Left ventricle myocardium inferior (tissue), 1 donor: ENCODE measurements around the gene HOXD12. TPM values are rescaled to one million over a fixed set of nuclear protein-coding genes. Genes with fewer than 3 reads are reported as not detected.

Experiments used
- DNase-seq: peaks from one replicate; pipeline ENCODE4 v3.0.0-alpha.2; 2020
- H3K27ac ChIP-seq: fragments of 200-600 bp; replicated peaks from 2 replicates; pipeline ENCODE4 v1.8.0; 2021
- H3K27me3 ChIP-seq: fragments of 200-600 bp; 2 replicates; pipeline ENCODE4 v1.8.0; 2021; ENCODE audit warnings: low read depth
- H3K36me3 ChIP-seq: fragments of 200-600 bp; 2 replicates; pipeline ENCODE4 v1.8.0; 2021
- H3K4me1 ChIP-seq: fragments of 200-600 bp; 2 replicates; pipeline ENCODE4 v1.8.0; 2021
- H3K4me3 ChIP-seq: fragments of 200-600 bp; 2 replicates; pipeline ENCODE4 v1.8.0; 2021; ENCODE audit warnings: mild to moderate bottlenecking, moderate library complexity
- H3K9me3 ChIP-seq: fragments of 200-600 bp; replicated peaks from 2 replicates; pipeline ENCODE4 v1.8.0; 2021
- intact Hi-C: fragments of 100-400 bp; cut with micrococcal nuclease; formaldehyde crosslinking; loops from one replicate; pipeline ENCODE4 v1.11.0; 2022
- total RNA-seq: library from RNA; stranded (reverse); fragmentation: NEBNext Ultra II Directional; extraction: Animal tissue kit (Norgen Biotek cat#: 25700); gene quantifications from one replicate; pipeline ENCODE4 v1.2.1, GENCODE V29; 2021
- TF ChIP-seq, protein P1 (sequence below): fragments of 200-600 bp; IDR thresholded peaks from 2 replicates; pipeline ENCODE4 v1.8.0; 2021; ENCODE audit warnings: antibody characterized with exemption, mild to moderate bottlenecking, borderline replicate concordance
- donor health status: DM: no; HTN: yes; CAD: no; lungs with severe emphysema.

HOXD12 gene
- total RNA-seq, 1 donor from 2014 or later, result not detected

DNA sequence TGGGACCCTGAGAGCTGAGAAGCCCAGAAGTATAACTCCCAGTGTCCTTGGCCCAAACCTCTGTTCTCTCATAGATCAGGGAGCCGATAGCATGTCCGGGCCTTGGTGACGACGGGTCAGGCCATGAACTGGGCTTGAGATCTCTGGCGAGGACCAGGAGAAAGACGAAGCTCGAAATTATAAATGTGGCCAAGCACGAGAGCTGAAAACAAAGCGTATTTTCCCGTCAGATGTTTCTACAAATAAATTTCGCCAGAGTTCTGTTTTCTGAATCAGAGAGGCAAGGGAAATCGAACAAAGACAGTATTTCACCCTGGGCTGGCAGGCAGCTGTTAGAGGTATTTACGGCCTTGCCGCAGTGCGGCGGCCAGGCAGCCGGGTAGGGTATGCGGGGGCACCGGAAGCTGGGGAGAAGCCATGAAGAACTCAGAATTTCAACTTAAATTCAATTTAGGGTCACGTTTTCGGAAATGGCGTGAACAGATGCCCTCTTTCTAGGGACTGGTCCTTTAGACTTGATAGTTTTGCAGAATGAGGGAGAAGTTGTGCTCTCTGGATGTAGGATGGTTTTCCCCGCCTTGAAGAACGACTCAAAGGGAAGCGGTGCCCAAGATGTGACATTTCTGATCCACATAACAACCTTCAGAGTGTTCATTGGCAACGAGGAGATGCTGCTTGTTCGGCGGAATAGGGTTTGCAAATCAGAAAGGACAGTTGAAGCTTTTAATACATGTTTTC is 39.5 kb downstream of the HOXD12 start:
- DNase-seq, result no peak
- TF ChIP-seq, protein P1, sequence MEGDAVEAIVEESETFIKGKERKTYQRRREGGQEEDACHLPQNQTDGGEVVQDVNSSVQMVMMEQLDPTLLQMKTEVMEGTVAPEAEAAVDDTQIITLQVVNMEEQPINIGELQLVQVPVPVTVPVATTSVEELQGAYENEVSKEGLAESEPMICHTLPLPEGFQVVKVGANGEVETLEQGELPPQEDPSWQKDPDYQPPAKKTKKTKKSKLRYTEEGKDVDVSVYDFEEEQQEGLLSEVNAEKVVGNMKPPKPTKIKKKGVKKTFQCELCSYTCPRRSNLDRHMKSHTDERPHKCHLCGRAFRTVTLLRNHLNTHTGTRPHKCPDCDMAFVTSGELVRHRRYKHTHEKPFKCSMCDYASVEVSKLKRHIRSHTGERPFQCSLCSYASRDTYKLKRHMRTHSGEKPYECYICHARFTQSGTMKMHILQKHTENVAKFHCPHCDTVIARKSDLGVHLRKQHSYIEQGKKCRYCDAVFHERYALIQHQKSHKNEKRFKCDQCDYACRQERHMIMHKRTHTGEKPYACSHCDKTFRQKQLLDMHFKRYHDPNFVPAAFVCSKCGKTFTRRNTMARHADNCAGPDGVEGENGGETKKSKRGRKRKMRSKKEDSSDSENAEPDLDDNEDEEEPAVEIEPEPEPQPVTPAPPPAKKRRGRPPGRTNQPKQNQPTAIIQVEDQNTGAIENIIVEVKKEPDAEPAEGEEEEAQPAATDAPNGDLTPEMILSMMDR, result no peak
- H3K27me3 ChIP-seq, result peaks cover 100% of the 10 kb centered on the region
- intact Hi-C loops, result loop anchor here (5.0 to 10.0 kb wide), 3 partner anchors 413 to 676 kb away; no protein-coding TSS in a partner anchor
- peak overlapping the region; percentile 45 for H3K27ac ChIP-seq
- peak overlapping the region; percentile 63 for H3K4me3 ChIP-seq
- H3K36me3 ChIP-seq, result no peaks in the 10 kb centered on the region
- no peaks in the 10 kb centered on the region for H3K9me3 ChIP-seq
- H3K4me1 ChIP-seq, result peaks cover 27% of the 10 kb centered on the region

DNA sequence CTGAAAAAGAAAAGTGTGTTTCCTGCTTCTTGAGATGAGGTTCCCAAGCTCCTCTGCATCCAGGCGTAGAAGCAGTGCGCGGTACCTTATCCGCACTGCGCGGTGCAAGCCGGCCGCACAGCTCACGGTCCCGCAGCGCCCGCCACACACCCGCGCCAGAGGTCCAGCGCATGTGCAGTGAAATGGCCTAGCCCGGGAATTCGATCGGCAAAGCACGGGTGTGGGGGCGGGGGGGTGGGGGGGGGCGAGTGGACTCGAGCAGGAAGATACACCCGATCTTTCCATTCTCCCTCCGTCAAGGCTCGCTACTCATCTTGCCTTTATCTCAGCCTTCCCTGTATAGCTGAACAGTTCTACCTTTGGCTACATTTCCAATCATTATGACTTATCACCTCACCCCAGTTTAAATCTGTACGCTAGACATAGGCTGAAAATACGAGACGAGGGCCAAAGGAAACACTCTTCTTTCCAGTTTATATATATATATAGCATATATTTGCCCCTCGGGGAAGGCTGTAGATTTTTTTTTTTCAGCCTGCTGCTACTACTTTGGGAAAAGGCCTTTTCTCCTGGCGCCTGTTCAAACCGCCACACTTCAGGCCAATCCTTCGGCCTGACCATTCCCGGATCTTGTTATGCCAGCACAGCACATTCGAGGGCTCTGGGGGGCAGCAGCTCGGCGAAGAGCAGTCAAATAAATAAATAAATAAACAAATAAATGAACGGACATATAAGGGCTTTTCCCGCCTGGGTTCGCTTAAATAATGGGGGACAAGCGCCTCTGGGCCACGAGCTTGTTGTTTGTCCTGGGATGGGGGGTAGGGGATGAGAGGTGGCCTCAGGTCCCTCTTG is 40.3 kb downstream of the HOXD12 start:
- no peak for DNase-seq
- intact Hi-C loops, result loop anchor here (5.0 to 10.0 kb wide), 5 partner anchors 312 to 675 kb away; no protein-coding TSS in a partner anchor
- peak overlapping the region; percentile 63 for H3K4me3 ChIP-seq
- H3K27ac ChIP-seq, result peak overlapping the region; percentile 45
- TF ChIP-seq, protein P1, result no peak
- no peaks in the 10 kb centered on the region for H3K36me3 ChIP-seq
- H3K4me1 ChIP-seq, result peaks cover 27% of the 10 kb centered on the region
- H3K9me3 ChIP-seq, result no peaks in the 10 kb centered on the region
- H3K27me3 ChIP-seq, result peaks cover 100% of the 10 kb centered on the region

DNA sequence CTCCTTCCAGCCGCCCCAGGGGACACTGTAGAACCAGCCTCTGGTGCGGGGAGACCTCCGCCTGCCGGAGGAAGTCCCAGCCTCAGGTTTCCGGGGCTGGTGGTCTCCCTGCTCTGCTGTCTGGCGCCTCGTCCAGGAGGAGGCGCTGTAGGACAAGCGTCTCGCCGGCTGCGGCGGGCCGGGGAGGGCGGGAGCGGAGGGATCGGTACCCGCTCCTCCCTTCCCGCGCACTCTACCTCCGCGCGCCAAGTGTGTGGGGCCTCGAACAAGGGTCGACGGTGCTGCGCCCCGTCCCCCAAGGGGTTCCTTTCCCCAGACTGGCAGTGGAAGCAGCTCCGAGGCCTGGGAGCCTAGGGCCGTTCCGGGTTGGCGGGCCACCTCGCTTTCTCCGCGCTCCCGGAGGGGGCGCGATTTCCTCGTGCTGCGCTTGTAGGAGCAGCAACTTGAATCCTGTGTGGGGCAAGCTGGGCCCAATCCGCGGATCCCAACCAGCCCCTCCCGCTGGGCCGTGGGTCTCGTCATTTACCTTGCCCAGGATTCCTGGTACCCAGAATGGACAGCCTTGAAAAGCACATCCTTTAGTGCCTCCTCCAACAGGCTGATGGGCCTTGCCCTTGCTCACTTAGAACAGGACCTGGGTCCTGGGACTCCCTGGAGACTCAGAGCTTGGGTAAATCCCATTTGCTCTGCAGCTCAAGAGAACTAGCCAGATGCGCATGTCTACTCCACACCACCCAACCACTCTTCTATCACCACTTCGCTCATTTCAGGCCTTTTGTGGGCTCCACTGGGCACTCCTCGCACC is 41.1 kb downstream of the HOXD12 start:
- no peaks in the 10 kb centered on the region for H3K9me3 ChIP-seq
- peak; percentile 59 for DNase-seq
- H3K36me3 ChIP-seq, result no peaks in the 10 kb centered on the region
- intact Hi-C loops, result loop anchor here (5.0 kb wide), 2 partner anchors 312 to 512 kb away; no protein-coding TSS in a partner anchor
- peaks cover 100% of the 10 kb centered on the region for H3K27me3 ChIP-seq
- no peak overlapping the region for H3K27ac ChIP-seq
- H3K4me3 ChIP-seq, result peak overlapping the region; percentile 63
- TF ChIP-seq, protein P1, result peak; percentile 96
- peaks cover 27% of the 10 kb centered on the region for H3K4me1 ChIP-seq

DNA sequence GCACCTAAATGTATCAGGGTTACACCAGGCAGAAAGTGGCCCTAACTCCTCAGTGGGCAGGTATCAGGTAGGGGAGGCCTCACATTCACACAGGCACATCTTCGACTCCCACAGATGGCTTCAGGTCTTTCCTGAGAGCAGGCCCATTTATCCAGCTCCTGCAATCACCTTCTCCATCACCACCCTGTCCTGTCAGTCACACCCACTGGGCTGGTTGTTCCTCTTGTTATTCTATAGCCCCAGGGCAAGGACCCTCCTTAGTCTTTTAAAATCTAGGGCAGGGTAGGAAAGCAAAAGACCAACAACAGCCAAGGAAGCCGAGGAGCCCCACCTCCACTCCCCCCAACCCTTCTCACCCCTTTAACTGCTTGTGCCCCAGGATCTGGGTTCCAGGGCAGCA is 42.7 kb downstream of the HOXD12 start:
- no peaks in the 10 kb centered on the region for H3K9me3 ChIP-seq
- H3K27me3 ChIP-seq, result peaks cover 100% of the 10 kb centered on the region
- H3K4me1 ChIP-seq, result peaks cover 16% of the 10 kb centered on the region

More for the DNA sequence above, 42.7 kb downstream of the HOXD12 start:
- TF ChIP-seq, protein P1, result no peak
- H3K27ac ChIP-seq, result no peak overlapping the region
- intact Hi-C loops, result loop anchor here (5.0 kb wide), 2 partner anchors 310 to 510 kb away; no protein-coding TSS in a partner anchor
- no peaks in the 10 kb centered on the region for H3K36me3 ChIP-seq
- no peak for DNase-seq
- H3K4me3 ChIP-seq, result no peak overlapping the region
